Erythroblast (primary cell): ENCODE data around the gene EVX2.

Experiments
- GATA1 ChIP-seq: IDR thresholded peaks from 2 replicates; pipeline ENCODE4 v1.6.1; 2011; ENCODE audit warnings: low read depth, mild to moderate bottlenecking, control low read depth, low read length, moderate library complexity
- POLR2A ChIP-seq: IDR thresholded peaks from 2 replicates; pipeline ENCODE4 v1.6.1; 2011; ENCODE audit warnings: mild to moderate bottlenecking, low read length

- TF ChIP-seq POLR2A (no peak), GATA1 (no peak)
These were observed 39.8 kb upstream of the EVX2 start for GRCh38 chr2:176123411-176124109.
